H1 (cell line): Measurements from ENCODE around the gene KCNQ1OT1. TPM values are rescaled to one million over a fixed set of nuclear protein-coding genes. Genes with fewer than 3 reads are reported as not detected.

ENCODE experiments used
- CTCF ChIA-PET: fragments of 300-600 bp; sonication (Branson Sonifier 250); formaldehyde crosslinking; loops from one replicate; lab custom pipeline; 2021; ENCODE audit not compliant: partially characterized antibody; lab: Charles Lee
- POLR2A ChIA-PET: fragments of 300-600 bp; sonication (Branson Sonifier 250); formaldehyde crosslinking; loops from one replicate; lab custom pipeline; 2021; ENCODE audit warnings: inconsistent platforms; ENCODE audit not compliant: partially characterized antibody; lab: Charles Lee
- DNase-seq, 2 experiments: peaks; one replicate each; pipeline versions ENCODE4 v3.0.0 to v3.0.0-alpha.2; 2010 to 2022; ENCODE audit warnings: low spot score in 2 of 2, low read depth in 1 of 2, mixed read lengths in 1 of 2
- FAIRE-seq: peaks from 2 replicates; lab custom pipeline; 2011; peaks lifted over from hg19 to GRCh38; lab: Jason Lieb, UNC
- H2AFZ ChIP-seq: 2 replicates; pipeline ENCODE4 v1.8.1; 2012; ENCODE audit warnings: low read length, inconsistent platforms
- H2AK5ac ChIP-seq: 2 replicates; pipeline ENCODE4 v1.6.1; 2013; ENCODE audit warnings: low read depth, low read length
- H2BK120ac ChIP-seq: replicated peaks from 2 replicates; pipeline ENCODE3; 2013; ENCODE audit warnings: low read depth, low read length, inconsistent platforms
- H2BK12ac ChIP-seq: 2 replicates; pipeline ENCODE4 v1.6.1; 2013; ENCODE audit warnings: low read depth, low read length
- H2BK15ac ChIP-seq: 2 replicates; pipeline ENCODE4 v1.6.1; 2013; ENCODE audit warnings: low read length
- H2BK20ac ChIP-seq: 2 replicates; pipeline ENCODE4 v1.6.1; 2013; ENCODE audit warnings: low read length
- H2BK5ac ChIP-seq: 2 replicates; pipeline ENCODE4 v1.6.1; 2013; ENCODE audit warnings: low read depth, low read length
- H3K14ac ChIP-seq: 2 replicates; pipeline ENCODE4 v1.6.1; 2013; ENCODE audit warnings: inconsistent platforms; ENCODE audit not compliant: insufficient read length
- H3K18ac ChIP-seq: 2 replicates; pipeline ENCODE4 v1.6.1; 2013; ENCODE audit warnings: low read length; ENCODE audit errors: extremely low read depth
- H3K23ac ChIP-seq: 2 replicates; pipeline ENCODE4 v1.6.1; 2013; ENCODE audit warnings: inconsistent platforms; ENCODE audit not compliant: insufficient read length
- H3K23me2 ChIP-seq: 2 replicates; pipeline ENCODE4 v1.6.1; 2013; ENCODE audit warnings: low read depth, low read length
- H3K27ac ChIP-seq: 2 replicates; pipeline ENCODE4 v1.6.1; 2011; ENCODE audit warnings: low read depth, low read length, inconsistent platforms
- H3K27me3 ChIP-seq, 4 experiments: replicated peaks in 1 of 4; 1 replicate in 1 of 4; 2 replicates in 3 of 4; pipeline versions ENCODE4 v1.6.1 to v1.8.1; 2011 to 2013; ENCODE audit warnings: low read length in 3 of 4, mild to moderate bottlenecking in 3 of 4, inconsistent platforms in 2 of 4, mixed read lengths in 2 of 4, moderate library complexity in 1 of 4; ENCODE audit not compliant: control insufficient read depth in 3 of 4, insufficient read depth in 3 of 4; ENCODE audit errors: extremely low read depth in 1 of 4
- H3K36me3 ChIP-seq, 4 experiments: 2 replicates each; pipeline versions ENCODE4 v1.6.1 to v1.8.1; 2011 to 2013; ENCODE audit warnings: mild to moderate bottlenecking in 4 of 4, low read length in 3 of 4, moderate library complexity in 2 of 4, control low read depth in 1 of 4, inconsistent platforms in 1 of 4; ENCODE audit not compliant: insufficient read depth in 4 of 4, control insufficient read depth in 2 of 4
- H3K4ac ChIP-seq: replicated peaks from 2 replicates; pipeline ENCODE3; 2013; ENCODE audit warnings: low read length, low read depth, mixed read lengths, inconsistent platforms; ENCODE audit not compliant: insufficient read length
- H3K4me1 ChIP-seq, 4 experiments: replicated peaks in 1 of 4; 1 replicate in 1 of 4; 2 replicates in 3 of 4; pipeline versions ENCODE4 v1.6.1 to v1.8.1; 2011 to 2013; ENCODE audit warnings: low read length in 3 of 4, inconsistent platforms in 2 of 4, mixed read lengths in 1 of 4; ENCODE audit not compliant: insufficient read depth in 4 of 4, control insufficient read depth in 3 of 4
- H3K4me2 ChIP-seq, 2 experiments: 2 replicates each; pipeline versions ENCODE4 v1.6.1 to v1.8.1; 2011 to 2013; ENCODE audit warnings: low read depth in 2 of 2, low read length in 2 of 2, control low read depth in 1 of 2, inconsistent platforms in 1 of 2, mild to moderate bottlenecking in 1 of 2; ENCODE audit not compliant: insufficient read depth in 1 of 2
- H3K4me3 ChIP-seq, 4 experiments: fragments of 200-600, 300-600 bp in 1 of 4; sonication (generic), shearing (Covaris generic), sonication (Bioruptor Twin) in 1 of 4; 2 replicates each; pipeline versions ENCODE4 v1.5.1 to v1.8.1; 2011 to 2016; ENCODE audit warnings: low read length in 4 of 4, low read depth in 3 of 4, control low read depth in 2 of 4, inconsistent platforms in 2 of 4, mild to moderate bottlenecking in 2 of 4, mixed read lengths in 1 of 4, moderate library complexity in 1 of 4; ENCODE audit not compliant: insufficient read depth in 2 of 4; ENCODE audit errors: extremely low read depth in 1 of 4
- H3K56ac ChIP-seq: replicated peaks from 2 replicates; pipeline ENCODE3; 2013; ENCODE audit warnings: low read depth, mild to moderate bottlenecking, mixed read lengths, low read length, inconsistent platforms; ENCODE audit not compliant: insufficient read length
- H3K79me1 ChIP-seq: 2 replicates; pipeline ENCODE4 v1.6.1; 2013; ENCODE audit warnings: low read depth, low read length, control low read depth
- H3K79me2 ChIP-seq, 2 experiments: 2 replicates each; pipeline versions ENCODE4 v1.6.1 to v1.8.1; 2012 to 2013; ENCODE audit warnings: low read length in 2 of 2, mild to moderate bottlenecking in 2 of 2, inconsistent platforms in 1 of 2; ENCODE audit not compliant: insufficient read depth in 2 of 2, control insufficient read depth in 1 of 2
- H3K9ac ChIP-seq, 4 experiments: replicated peaks in 1 of 4; 1 replicate in 1 of 4; 2 replicates in 3 of 4; pipeline versions ENCODE4 v1.6.1 to v1.8.1; 2011 to 2013; ENCODE audit warnings: low read depth in 3 of 4, low read length in 3 of 4, control low read depth in 2 of 4, mild to moderate bottlenecking in 2 of 4, moderate library complexity in 2 of 4, inconsistent platforms in 1 of 4; ENCODE audit errors: extremely low read depth in 1 of 4
- H3K9me3 ChIP-seq, 2 experiments: 2 replicates each; pipeline versions ENCODE4 v1.6.1 to v1.8.1; 2012 to 2013; ENCODE audit warnings: mild to moderate bottlenecking in 2 of 2, moderate library complexity in 2 of 2, control low read depth in 1 of 2, inconsistent platforms in 1 of 2, low read depth in 1 of 2, low read length in 1 of 2, mixed read lengths in 1 of 2; ENCODE audit not compliant: insufficient read depth in 2 of 2
- H4K20me1 ChIP-seq, 2 experiments: replicated peaks in 1 of 2; 2 replicates each; pipeline versions ENCODE3 to v1.8.1; 2011 to 2013; ENCODE audit warnings: inconsistent platforms in 2 of 2, low read length in 2 of 2, mild to moderate bottlenecking in 1 of 2; ENCODE audit not compliant: insufficient read depth in 2 of 2, control insufficient read depth in 1 of 2
- H4K5ac ChIP-seq: 2 replicates; pipeline ENCODE4 v1.6.1; 2013; ENCODE audit warnings: low read length, low read depth, mixed read lengths, inconsistent platforms; ENCODE audit not compliant: insufficient read length
- H4K8ac ChIP-seq: 2 replicates; pipeline ENCODE4 v1.8.0; 2013; ENCODE audit warnings: mild to moderate bottlenecking, moderate library complexity, low read length, inconsistent platforms; ENCODE audit not compliant: insufficient read depth; ENCODE audit errors: extremely low read depth
- H4K91ac ChIP-seq: replicated peaks from 2 replicates; pipeline ENCODE3; 2013; ENCODE audit warnings: low read length, mixed read lengths, inconsistent platforms; ENCODE audit not compliant: insufficient read length
- SIX5 ChIP-seq: IDR thresholded peaks from 2 replicates; pipeline ENCODE4 v1.6.1; 2011; ENCODE audit warnings: mild to moderate bottlenecking, low read depth, low read length
- WGBS, 2 experiments: shearing (Covaris generic) in 1 of 2; methylation state at CpG; one replicate each; pipeline versions ENCODE4 v1.1.6 to v1.1.7; 2013 to 2015; ENCODE audit warnings: low lambda C conversion rate in 2 of 2, mixed read lengths in 2 of 2, inconsistent platforms in 1 of 2, low coverage in 1 of 2, missing lambda C conversion rate in 1 of 2; ENCODE audit not compliant: insufficient replicate concordance in 2 of 2, insufficient coverage in 1 of 2, insufficient read length in 1 of 2; ENCODE audit errors: extremely low coverage in 1 of 2, missing lambda C conversion rate in 1 of 2; 5-methylcytosine and 5-hydroxymethylcytosine counted together
- polyA plus RNA-seq, 7 experiments: library from polyadenylated mRNA; depleted of rRNA in 3 of 7; stranded (reverse) in 5 of 7; unstranded in 2 of 7; fragments of >200 nt in 5 of 7; fragments of 200-250 nt in 2 of 7; gene quantifications; 1 replicate in 5 of 7; 2 replicates in 1 of 7; 4 replicates in 1 of 7; pipeline versions ENCODE4 v1.2.1 to v1.2.3, GENCODE V29; 2011 to 2013; ENCODE audit warnings: missing spikeins in 2 of 7, mixed read lengths in 2 of 7
- total RNA-seq: library from RNA; stranded (reverse); fragmentation: NEBNext Ultra II Directional; extraction: Animal tissue kit (Norgen Biotek cat#: 25700); gene quantifications from 2 replicates; pipeline ENCODE4 v1.2.1, GENCODE V29; 2021

KCNQ1OT1 gene
- total and polyA plus RNA-seq, 2 of the 8 experiments (the other 6 are each of a cell fraction or from before 2014, with no cell fraction given), result 0.21 to 1.2 TPM

- H3K4me2 ChIP-seq, result no peak overlapping the region
- no peak overlapping the region for H4K5ac ChIP-seq
- H2AFZ ChIP-seq, result no peak overlapping the region
- FAIRE-seq (no peak), DNase-seq (no peak)
- H3K4me1 ChIP-seq, result peaks cover 0 to 20% (median 12%) of the 10 kb centered on the region in 4 experiments; a peak in 6 of 7 replicates
- no peak overlapping the region for H2BK20ac ChIP-seq
- H3K79me2 ChIP-seq, result no peaks in the 10 kb centered on the region
- H3K36me3 ChIP-seq, result no peaks in the 10 kb centered on the region; a peak in 1 of 8 replicates
- 87% methylated on average over 6 of the region's 6 CpGs; no CpG with 5 or more reads in 1 of the 2 experiments for WGBS, 2 experiments
- no peak overlapping the region for H3K27ac ChIP-seq
- peak overlapping the region; percentile 29 for H4K91ac ChIP-seq
- no peak overlapping the region for H3K23ac ChIP-seq
- ChIA-PET POLR2A (interaction anchor here (1.0 kb wide), 1 partner anchor 22 kb away, joined by 3 read pairs; no protein-coding TSS in a partner anchor), CTCF (interaction anchor here (1.2 to 1.4 kb wide), 2 partner anchors 9 to 12 kb away, joined by 3 to 4 read pairs; no protein-coding TSS in a partner anchor)
- no peak for TF ChIP-seq SIX5
- H4K8ac ChIP-seq, result no peak overlapping the region
- 0 out of 2 replicates have a peak overlapping the region, but pooled peaks have one; percentile 60 for H2BK5ac ChIP-seq
- H3K4me3 ChIP-seq, result no peak overlapping the region
- no peak overlapping the region for H3K56ac ChIP-seq
- H2BK15ac ChIP-seq, result no peak overlapping the region; the same call in 1 of the 2 replicates
- no peak overlapping the region for H3K14ac ChIP-seq
- peak overlapping the region; percentile 32; the same call in 1 of the 2 replicates for H3K18ac ChIP-seq
- no peak overlapping the region for H3K4ac ChIP-seq
- H4K20me1 ChIP-seq, result no peaks in the 10 kb centered on the region
- 0 out of 2 replicates have a peak overlapping the region, but pooled peaks have one; percentile 56 for H2BK12ac ChIP-seq
- no peak overlapping the region for H2BK120ac ChIP-seq
- no peak overlapping the region for H3K9ac ChIP-seq
- H3K9me3 ChIP-seq, result peaks cover 5 to 8% of the 10 kb centered on the region in 2 experiments; a peak in 3 of 4 replicates
- H3K27me3 ChIP-seq, result peaks cover 5 to 57% (median 35%) of the 10 kb centered on the region in 4 experiments
- no peaks in the 10 kb centered on the region; the same call in 1 of the 2 replicates for H3K23me2 ChIP-seq
- peak overlapping the region; percentile 46; the same call in 1 of the 2 replicates for H2AK5ac ChIP-seq
- H3K79me1 ChIP-seq, result no peaks in the 10 kb centered on the region
Measured at GRCh38 chr11:2704356-2704755, 4.6 kb upstream of the KCNQ1OT1 start.
